Body of pancreas (tissue), 4 donors: ENCODE measurements around the gene MTREX.

Source experiments
- POLR2A ChIP-seq, 3 donors: fragments of 450-650 bp; IDR thresholded peaks; one replicate each; pipeline ENCODE4 v1.6.1; 2016; ENCODE audit warnings: antibody characterized with exemption in 3 of 3, mild to moderate bottlenecking in 2 of 3
- TF ChIP-seq, protein P1 (sequence below), 7 experiments: fragments of 450-650 bp in 4 of 7; fragments of 200-600 bp in 3 of 7; sonication (generic) in 3 of 7; IDR thresholded peaks; one replicate each; pipeline ENCODE4 v1.5.1; 2016 to 2019; ENCODE audit warnings: antibody characterized with exemption in 7 of 7

DNA sequence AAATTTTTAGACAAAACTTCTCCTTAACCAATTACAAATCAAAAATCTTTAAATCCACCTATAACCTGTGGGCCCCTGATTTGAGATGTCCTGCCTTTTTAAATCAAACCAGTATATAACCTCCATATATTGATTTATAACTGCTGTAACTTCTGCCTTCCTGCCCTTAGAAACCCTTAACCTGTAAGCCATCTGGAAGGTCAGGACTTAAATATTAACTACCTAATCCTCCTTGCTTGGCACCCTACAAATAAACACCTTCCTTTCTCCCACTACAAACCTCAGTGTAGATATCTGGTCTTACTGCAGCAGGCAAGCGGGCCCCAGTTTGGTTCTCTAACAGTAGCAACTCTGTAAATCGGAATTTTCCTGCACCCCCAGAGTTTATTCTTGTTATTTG, 83.9 kb downstream of the MTREX start:
- TF ChIP-seq POLR2A (IDR thresholded peaks at IDR 0.05), result no peak
- TF ChIP-seq, protein P1, sequence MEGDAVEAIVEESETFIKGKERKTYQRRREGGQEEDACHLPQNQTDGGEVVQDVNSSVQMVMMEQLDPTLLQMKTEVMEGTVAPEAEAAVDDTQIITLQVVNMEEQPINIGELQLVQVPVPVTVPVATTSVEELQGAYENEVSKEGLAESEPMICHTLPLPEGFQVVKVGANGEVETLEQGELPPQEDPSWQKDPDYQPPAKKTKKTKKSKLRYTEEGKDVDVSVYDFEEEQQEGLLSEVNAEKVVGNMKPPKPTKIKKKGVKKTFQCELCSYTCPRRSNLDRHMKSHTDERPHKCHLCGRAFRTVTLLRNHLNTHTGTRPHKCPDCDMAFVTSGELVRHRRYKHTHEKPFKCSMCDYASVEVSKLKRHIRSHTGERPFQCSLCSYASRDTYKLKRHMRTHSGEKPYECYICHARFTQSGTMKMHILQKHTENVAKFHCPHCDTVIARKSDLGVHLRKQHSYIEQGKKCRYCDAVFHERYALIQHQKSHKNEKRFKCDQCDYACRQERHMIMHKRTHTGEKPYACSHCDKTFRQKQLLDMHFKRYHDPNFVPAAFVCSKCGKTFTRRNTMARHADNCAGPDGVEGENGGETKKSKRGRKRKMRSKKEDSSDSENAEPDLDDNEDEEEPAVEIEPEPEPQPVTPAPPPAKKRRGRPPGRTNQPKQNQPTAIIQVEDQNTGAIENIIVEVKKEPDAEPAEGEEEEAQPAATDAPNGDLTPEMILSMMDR (IDR thresholded peaks at IDR 0.05), result no peak
